Activated CD4-positive, alpha-beta T cell treated with anti-CD3 and anti-CD28 coated beads for 48 hours (primary cell): ENCODE results near the gene UQCRQ.

Experiments used
- DNase-seq: peaks from one replicate; pipeline ENCODE4 v3.0.0-alpha.2; 2020

UQCRQ gene

DNA sequence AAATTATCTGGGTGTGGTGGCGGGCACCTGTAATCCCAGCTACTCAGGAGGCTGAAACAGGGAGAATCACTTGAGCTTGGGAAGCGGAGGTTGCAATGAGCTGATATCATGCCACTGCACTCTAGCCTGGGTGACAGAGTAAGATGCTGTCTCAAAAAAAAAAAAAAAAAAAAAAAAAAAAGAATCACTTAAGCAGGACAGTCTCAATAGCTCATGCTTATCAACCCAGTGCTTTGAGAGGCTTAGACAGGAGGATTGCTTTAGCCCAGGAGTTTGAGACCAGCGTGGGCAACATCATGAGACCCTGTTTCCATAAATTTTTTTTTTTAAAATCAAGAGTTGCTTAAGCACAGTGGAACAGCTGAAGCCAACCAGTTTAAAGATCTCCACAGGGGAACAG, 49.6 kb downstream of the UQCRQ start:
- DNase-seq: no peak
